ENCODE results near the gene PSMA5.
A peak's percentile ranks its signal among the peaks of the same experiment; 100 is the strongest.
"Not testable (repeated sequence)": the region's sequence is repeated elsewhere in the genome, so short reads cannot be mapped to it uniquely, and the experiment has no call there.

The PSMA5 gene

DNA sequence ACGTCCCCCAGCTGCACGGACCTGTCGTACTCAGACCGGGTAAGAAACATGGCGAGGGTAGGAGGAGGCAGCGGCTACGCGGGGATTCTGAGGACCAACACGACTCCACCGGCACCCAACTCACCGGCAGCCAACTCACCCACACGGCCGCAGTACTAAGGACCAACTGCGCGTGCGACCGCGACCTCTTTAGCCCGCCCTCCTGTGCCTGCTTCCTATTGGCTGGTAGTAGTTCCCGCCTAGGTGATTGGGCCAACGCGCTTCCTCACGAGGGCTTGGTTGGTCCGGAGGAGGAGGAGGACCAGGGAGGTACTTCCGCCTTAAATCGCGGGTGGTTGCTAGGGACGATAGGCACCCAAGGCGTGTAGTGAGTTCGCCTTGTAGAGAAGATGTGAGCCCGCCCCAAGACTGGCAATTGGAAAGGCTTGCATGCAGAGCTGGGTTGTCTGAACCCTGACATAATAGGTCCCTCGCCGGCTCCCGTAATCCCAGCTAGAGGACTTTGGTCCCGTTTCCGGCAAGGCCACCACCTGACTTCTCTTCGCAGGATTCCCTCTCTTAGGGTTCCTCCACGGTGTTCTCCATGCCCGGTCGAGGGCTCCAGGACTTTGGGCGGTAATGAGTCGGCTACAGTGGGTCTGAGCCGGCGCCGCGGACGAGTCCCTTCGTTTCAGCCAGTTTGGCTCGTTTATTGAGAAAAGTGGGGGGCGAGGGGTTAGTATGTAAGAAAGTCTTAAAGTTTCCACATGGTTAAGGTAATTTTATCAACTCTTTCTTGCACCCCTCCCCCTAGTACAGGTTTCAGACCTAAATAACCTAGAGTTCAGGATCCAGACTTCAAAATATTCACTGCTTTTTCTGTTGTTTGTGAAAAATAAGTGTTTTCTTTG, at the start of gene PSMA5:
TSS of gene PSMA5 (minus strand) at position 168 of the 890 bp plus-strand sequence. CDS start at position 50, 118 bp downstream.
- DNase-seq = peak; percentile 95

DNA sequence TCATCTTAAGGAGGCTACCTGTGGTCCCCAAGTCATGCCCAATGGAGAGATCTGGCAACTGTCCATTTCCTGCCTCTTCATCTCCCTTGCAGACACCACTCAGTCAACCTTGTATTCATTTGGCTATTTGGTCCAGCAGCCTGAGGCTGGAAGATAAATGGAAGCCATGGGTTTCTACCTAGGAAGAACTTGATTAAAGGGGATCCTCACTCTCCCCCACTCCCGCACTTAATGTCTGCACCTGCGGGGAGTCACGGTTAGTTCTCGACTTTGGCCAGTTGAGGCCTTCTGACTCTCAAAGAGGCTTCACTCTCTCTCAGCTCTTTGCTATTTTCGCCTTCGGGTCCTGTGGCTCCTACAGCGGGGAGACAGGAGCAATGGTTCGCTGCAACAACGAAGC, 49.0 kb upstream of the PSMA5 start:
- DNase-seq = no peak

DNA sequence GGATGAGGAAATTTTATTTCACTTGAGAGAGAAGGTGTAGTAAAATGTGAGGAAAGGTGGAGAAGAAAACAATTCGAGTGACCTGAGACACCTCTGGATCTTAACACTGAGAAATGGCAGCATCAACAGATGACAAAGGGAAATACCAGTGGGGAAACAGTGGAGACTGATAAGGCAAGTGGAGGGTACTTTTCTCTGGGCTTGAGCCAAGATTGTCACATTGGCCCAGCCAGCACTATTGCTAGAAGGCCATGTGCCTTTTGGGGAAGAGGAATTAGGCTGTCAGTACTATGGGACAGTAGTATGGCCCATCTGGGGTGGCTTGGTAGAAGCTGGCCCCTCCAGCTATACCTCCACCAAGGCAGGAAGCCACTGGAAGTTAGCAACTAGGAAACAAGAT, 48.4 kb upstream of the PSMA5 start:
- no peak for DNase-seq

DNA sequence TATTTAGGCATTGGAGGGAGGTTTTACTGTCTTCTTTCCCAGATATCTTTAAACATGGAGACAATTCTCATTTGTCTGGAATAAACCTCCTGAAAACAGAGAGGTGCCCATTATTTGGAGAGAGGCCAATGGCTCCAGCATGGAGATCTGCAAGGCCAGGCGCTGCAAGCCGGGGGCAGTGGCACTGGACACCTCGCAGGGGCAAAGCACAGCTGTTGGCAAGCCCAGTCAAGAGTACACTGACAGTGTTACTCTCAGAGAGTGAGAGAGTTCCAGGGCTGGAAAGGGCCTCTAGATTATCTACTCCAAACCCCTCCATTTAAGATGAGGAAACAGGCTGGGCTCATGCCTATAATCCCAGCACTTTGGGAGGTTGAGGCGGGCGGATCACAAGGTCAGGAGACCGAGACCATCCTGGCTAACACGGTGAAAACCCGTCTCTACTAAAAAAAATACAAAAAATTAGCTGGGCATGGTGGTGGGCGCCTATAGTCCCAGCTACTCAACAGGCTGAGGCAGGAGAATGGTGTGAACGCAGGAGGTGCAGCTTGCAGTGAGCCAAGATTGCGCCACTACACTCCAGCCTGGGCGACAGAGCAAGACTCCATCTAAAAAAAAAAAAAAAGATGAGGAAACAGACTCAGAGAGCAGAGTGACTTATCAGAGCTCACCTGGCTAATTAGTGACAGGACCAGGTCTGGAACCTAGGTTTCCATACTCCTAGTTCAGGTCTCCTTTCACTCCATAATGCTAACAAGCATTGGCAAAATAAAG, 47.2 kb upstream of the PSMA5 start:
- DNase-seq = not testable (repeated sequence)

DNA sequence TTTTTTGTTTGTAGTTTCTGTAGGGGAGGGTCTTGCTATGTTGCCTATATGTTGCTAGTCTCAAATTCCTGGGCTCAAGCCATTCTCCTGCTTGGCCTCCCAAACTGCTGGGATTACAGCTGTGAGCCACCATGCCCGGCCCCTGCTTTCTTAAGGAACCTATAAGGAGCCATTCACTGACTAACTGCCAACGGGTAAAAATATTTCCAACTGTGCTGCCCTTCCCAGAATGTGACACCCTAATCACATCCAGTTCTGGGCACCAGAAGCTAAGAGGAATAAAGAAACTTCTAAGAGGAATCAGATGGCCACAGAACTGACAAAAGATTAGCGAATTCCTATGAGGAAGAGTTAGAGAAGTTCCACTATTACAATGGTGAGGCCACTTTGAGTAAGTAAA, 46.5 kb upstream of the PSMA5 start:
- DNase-seq = no peak

DNA sequence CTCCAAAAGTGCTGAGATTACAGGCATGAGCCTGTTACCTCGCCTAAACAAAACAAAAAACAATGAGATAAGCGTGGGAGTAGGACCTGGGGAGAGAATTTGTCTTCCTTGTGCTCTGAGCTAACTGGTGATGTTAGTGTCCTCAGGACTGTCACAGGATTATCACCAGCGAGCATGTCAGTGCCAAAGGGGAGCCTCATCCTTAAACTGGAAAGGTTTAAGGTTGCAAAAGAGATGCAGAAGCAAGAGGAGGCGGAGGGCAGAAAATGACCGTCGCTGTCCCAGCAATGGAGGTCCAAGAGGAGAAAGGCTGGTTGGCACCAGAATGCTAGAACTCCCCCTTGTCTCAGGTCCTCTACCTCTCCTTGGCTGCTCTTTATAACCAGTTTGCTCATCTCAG, 44.0 kb upstream of the PSMA5 start:
- no peak for DNase-seq

DNA sequence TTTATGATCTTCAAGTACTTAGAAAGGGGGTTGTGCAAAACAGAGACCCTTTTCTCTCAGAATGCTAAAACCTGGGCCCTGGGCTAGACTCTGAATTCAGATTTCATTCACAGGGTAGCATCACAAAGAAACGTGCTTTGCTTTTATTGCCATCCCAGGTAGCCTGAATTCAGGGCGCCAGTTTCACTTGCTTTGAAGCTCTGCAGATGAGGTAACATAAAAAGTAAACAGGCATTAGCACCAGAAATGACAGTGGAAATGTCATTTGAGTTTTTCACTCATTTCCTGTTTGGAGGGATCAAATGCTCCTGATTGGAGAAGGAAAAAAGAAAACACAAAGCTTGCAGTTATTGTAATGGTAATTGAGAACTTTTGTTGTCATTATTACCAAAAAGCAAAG, 42.7 kb upstream of the PSMA5 start:
- DNase-seq = no peak

DNA sequence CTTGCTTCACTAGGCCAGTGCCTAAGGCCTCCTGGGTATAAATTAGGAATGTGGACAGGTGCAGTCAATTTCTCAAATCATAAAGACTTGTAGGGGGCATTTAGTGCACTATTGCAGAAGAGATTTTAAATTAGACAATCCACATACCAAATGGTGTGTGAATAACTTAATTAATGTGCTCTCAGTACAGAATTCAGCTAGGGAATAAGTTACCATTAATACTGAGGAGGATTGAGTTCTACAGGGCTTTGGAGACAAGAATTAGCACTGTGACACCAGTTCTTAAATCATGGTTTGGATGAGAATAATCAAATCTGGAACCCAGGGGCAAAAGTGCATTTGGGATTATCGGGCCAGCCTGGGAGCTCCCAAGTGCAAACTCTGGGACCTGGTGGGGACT, 41.8 kb upstream of the PSMA5 start:
- no peak for DNase-seq

DNA sequence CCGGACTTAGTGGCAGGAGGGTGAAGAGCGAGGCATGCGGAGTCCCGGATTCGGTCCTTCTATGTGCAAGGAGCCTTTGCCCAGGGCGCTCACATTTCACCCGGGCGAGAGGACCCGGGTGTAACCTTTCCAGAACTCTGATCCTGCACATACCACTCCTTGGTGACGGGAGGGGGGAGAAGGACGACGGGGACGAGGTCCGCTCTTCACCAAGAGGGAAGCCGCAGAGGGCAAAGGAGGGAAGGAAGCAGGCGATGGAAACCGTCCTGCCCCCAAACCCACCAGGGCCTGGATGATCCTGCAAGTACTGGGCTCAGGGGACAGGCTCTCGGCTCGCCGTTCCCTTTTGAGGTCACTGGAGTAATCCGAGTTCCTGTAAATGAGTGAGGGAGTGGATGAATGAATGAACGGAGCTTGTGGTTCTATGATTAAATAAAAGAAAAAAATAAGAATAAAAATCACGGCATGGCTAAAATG, 41.1 kb upstream of the PSMA5 start:
- DNase-seq = no peak

DNA sequence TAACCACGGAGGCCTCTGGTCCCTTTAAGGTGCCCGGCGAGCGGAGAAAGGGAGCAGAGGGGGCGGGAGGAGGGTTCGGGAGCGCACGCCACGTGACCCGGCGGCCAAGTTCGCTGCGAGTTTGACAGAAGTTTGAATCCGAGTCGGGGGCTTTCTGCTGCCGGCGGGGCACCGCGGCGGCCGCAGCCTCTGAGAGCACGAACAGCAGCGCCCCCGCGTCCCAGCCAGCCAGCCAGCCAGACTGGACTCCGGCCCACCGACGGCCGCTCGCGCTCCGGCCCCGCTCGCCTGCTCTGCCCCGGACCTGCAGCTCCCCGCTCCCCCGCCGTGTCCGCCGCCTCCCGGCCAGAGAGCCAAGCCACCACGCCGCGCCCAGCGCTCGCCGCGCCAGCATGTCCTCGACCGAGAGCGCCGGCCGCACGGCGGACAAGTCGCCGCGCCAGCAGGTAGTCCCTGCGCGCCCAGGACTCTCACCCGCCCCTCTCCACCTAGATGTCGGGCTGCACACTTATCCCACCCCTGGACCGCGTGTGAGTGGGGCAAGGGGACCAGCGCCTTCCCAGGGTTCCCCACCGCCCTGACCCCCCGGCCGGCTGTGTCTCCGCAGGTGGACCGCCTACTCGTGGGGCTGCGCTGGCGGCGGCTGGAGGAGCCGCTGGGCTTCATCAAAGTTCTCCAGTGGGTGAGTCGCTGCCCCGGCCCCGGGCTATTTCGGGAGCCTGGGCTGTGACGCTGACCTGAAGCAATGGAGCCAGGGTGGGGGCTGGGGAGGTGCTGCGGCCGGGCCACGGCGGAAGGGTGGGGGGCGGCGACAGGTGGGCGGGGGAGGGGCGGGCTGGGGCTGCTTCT, 40.4 kb upstream of the PSMA5 start, which contains the start of gene SYPL2:
TSS of gene SYPL2 (plus strand) at position 95 of the 849 bp plus-strand sequence. CDS start at position 393, 298 bp downstream.
- peak; percentile 33 for DNase-seq

DNA sequence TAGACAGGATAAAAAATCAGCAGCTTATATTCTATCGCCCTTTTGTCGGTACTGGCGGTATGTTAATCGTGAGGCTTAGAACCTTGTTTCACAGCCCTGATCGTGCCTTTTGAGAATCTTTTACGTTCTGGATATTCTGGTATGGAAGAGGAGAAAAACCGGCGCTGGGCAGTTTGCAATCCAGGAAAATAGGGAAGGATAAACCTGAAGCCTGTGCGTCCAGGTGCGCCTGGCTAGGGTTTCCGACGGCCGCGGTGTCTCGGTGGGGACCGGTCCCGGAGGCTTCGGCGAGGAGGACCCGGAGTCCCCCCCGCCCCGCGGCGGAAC, 39.8 kb upstream of the PSMA5 start:
- no peak for DNase-seq

DNA sequence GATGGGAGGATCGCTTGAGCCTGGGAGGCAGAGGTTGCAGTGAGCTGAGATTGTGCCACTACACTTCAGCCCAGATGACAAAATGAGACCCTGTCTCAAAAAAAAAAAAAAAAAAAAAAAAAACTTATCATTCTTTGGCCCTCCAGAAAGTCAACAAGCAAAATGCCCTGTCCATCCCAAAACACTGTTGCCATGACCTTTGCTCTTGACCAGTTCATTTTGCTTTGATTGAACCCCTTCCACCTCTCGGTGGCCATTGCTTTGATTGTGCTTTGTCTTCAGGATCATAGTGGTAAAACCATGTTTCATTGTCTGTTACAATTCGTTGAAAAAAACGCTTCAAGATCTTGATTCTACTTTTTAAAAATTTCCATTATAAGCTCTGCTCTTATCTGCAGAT, 31.6 kb upstream of the PSMA5 start:
- DNase-seq = no peak

DNA sequence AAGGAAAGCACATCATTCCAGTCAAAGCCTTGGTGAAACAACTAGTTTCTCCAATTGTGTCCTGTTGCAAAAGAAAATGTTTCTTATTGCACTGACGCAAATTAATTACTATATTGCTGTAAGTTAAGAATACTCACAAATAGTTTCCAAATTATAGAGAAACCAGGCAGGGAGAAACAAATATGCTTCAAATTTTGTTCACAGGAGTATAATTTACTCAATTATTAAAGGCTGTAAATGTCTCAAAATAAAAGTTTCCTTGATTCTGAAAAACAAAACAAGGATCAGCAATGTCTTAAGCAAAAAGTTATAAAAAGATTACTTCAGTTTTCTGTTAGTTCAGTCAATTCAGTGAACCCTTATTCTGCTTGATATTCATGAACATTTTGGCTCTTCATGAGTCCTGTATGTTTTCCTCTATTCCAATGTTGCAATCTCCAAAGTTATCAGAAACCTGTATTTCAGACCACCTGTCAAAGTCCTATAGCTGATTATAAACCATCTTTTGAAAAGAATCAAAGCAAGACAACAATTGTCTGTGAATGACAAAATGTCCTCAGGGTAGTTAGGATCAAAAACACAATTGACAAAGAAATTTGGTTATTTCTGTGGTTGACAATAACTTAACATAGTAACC, 28.4 kb upstream of the PSMA5 start:
- no peak for DNase-seq

DNA sequence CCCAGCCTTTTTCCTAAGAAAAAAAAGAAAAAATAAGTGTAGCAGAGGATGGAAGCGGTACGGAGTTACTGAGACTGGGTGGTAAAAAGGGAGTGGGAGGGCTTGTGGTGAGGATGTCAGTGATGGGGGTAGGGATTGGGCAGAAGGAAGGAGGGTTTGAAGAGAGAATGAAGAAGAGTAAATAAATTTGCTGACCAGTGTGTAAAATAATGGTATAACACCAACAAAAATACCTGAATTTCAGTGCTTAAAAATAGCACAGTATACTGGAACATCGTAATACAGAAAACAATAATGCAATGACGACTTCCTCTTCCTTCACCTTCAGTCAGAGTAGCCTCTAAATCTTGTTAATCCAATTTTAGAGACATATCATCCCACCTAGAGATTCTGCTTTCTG, 21.3 kb upstream of the PSMA5 start:
- DNase-seq = no peak

DNA sequence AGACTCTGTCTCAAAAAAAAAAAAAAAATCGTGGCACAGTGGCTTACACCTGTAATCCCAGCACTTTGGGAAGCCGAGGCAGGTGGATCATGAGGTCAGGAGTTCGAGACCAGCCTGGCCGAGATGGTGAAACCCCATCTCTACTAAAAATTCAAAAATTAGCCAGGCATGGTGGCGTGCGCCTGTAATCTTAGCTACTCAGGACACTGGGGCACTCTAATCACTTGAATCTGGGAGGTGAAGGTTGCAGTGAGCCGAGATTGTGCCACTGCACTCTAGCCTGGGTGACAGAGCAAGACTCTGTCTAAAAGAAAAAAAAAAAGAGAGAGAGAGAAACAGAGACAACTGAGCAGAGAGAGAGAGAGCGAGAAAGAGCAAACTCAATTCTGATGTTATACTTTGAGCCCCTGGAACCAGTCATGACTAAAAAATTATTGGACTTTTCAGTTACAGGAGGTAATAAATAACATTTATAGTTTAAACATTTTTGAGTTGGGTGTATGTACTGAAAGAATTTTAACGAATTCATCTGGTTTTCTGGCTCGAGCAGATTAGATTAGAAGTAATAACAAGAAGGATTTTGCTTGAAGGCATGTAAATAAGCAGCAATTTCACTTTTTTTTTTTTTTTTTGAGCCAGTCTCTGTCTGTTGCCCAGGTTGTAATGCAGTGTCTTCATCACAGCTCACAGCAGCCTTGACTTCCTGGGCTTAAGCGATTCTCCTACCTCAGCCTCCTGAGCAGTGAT, 19.9 kb upstream of the PSMA5 start:
- not testable (repeated sequence) for DNase-seq

DNA sequence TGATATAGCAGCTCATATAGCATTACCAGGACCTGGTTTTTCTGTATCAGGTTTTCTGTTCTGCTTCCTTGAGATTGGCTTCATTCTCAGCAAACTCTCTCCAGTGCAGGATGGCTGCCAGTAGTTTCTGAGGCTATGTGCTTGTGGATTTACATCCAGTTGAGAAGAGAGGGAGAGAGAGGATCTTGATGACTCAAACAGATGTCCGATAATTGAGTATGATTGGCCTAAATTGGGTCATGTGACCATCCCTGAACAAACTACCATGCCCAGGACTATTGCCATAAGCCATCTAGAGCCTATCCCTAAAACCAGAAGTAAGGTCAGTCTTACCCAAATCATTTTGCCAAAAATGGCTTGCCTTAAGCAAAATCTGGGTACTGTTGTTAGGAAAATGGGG, 18.1 kb upstream of the PSMA5 start:
- DNase-seq = no peak

DNA sequence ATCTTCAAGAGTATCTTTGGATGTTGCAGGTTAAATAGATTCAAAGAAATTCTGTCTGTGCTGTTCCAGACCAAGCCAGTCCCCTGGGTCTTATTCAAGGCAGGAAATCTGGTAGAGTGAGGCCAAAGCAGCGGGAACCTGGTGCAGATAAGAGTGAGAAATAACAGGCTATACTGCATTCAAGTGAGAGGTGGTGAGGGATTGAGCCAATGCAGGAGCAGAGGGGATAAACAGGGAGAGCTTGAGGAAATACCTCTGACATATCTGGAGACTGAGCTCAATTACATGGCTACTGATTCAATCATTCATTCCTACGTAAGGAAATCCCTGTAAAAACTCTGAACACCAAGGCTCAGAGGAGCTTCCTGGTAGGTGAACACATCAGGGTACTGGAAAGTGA, 17.2 kb upstream of the PSMA5 start:
- no peak for DNase-seq

DNA sequence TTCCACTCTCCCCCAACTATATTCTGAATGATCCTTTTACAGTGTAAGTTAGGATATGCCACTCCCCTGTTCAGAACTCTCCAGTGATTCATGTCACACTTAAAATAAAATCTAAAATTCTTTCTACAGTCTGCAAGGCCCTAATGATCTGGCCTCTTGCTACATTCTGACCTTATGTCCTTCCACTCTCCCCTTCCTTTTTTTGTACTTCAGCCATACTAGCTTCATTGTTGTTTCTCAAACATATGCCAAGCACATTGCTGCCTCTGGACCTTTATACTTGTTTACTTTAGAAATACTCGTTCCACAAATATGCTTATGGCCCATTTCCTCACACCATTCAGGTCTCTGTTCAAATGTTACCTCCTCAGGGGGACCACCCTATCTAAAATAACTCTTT, 14.8 kb upstream of the PSMA5 start:
- DNase-seq = no peak

DNA sequence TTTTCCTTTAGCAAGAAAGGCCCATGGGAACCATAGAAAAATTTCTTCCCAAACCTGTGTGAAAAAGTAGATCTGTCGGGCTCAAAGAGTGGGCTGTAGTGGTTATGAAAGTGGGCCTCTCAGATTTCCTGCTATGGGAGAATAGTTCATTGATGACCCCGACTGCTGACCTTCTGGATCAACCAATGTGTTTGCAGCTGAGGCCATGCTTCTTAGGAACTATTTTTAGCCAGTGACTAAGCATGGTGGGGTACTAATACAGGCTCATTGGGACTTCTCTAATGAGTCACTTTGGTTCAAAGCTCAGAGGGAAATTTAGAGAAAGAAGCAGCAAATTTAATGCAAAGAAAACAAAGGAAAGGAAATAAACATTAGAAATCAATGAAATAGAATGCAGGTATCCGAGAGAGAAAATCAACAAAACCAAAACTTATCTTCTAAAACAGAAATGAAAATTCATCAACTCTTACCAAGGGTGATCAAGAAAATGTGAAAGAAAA, 12.6 kb upstream of the PSMA5 start:
- no peak for DNase-seq

DNA sequence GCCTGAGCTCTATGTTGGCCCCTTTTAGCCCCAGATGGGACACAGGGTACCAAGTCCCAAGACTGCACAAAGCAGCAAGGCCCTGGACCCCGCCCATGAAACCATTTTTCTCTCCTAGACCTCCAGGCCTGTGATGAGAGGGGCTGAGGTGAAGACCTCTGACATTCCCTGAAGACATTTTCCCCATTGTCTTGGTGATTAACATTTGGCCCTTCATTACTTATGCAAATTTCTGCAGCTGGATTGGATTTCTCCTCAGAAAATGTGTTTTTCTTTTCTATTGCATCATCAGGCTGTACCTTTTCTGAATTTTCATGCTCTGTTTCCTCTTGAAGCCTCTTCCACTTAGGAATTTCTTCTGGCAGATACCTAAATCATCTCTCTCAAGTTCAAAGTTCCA, 8.2 kb upstream of the PSMA5 start:
- DNase-seq = no peak

DNA sequence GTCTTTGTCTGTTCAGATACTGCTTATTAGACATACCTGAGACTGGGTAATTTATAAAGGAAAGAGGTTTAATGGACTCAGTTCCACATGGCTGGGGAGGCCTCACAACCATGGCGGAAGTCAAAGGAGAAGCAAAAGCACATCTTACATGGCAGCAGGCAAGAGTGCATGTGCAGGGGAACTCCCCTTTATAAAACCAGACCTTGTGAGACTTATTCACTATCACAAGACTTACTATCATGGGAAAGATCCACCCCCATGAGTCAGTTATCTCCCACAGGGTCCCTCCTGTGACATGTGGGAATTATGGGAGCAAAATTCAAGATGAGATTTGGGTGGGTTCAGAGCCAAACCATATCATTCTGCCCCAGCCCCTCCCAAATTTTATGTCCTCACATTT, 7.1 kb upstream of the PSMA5 start:
- no peak for DNase-seq

DNA sequence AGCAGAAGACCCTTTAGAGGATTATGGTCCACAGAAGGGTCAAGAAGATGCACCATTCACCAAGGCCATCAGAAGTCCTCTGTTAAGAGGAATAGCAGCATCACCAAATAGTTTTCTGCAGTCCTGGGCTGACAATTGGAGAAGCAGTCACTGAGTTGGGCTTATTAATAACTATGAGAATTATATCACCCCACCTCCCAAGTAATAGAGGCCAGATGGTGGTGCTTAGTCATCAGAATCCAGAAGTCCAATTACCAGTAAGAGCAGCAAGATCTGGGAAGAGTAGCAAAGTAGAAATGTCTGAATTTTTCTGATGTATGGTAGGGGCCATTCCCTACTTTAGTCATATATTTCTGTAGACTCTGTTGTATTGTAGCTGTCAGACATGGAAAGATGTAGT, 6.1 kb upstream of the PSMA5 start:
- no peak for DNase-seq
